ENCODE data around the gene MRPL58. TPM values are rescaled to one million over a fixed set of nuclear protein-coding genes. Genes with fewer than 3 reads are reported as not detected.

The MRPL58 gene
- total RNA-seq, 3 donors from 2014 or later (not counting 1 experiment from before 2014, with no cell fraction given): 9.0 to 15.7 (median 12.9) TPM

GRCh38 chr17:75019146-75019545, 6.7 kb downstream of the MRPL58 start:
- intact Hi-C loops (cut with micrococcal nuclease): no loop called here
- Mint-ChIP-seq H3K27ac (no peak overlapping the region), H3K36me3 (no peaks in the 10 kb centered on the region), H3K9me3 (no peaks in the 10 kb centered on the region), H3K4me3 (no peak overlapping the region), H3K4me1 (peaks cover under 1 to 16% of the 10 kb centered on the region in 2 donors), H3K27me3 (ENCODE audit: low read depth in 2 of 2) (no peaks in the 10 kb centered on the region)
- TF ChIP-seq CTCF (IDR thresholded peaks at IDR 0.05): no peak
- Histone ChIP-seq H3K9me3 (ENCODE audit: control insufficient read depth, insufficient read depth, low read length) (no peaks in the 10 kb centered on the region), H3K4me1 (ENCODE audit: control insufficient read depth, insufficient read depth, low read length) (no peaks in the 10 kb centered on the region), H3K4me3 (ENCODE audit: low read length) (no peak overlapping the region), H3K27ac (ENCODE audit: low read length) (no peak overlapping the region), H3K27me3 (ENCODE audit: control insufficient read depth, insufficient read depth, low read length) (no peaks in the 10 kb centered on the region), H3K36me3 (ENCODE audit: control insufficient read depth, insufficient read depth, low read length) (peaks cover 39% of the 10 kb centered on the region)
- 99% methylated on average over 5 of the region's 5 CpGs for whole genome bisulfite sequencing (ENCODE audit: insufficient coverage)
- ATAC-seq: no peak
- DNase-seq: no peak

- intact Hi-C loops (cut with micrococcal nuclease): no loop called here
- no peak overlapping the region for H3K4me3 Mint-ChIP-seq
- Histone ChIP-seq H3K9me3 (ENCODE audit: control insufficient read depth, insufficient read depth, low read length) (no peaks in the 10 kb centered on the region), H3K27ac (ENCODE audit: low read length) (no peak overlapping the region), H3K4me1 (ENCODE audit: control insufficient read depth, insufficient read depth, low read length) (peaks cover under 1% of the 10 kb centered on the region), H3K4me3 (ENCODE audit: low read length) (no peak overlapping the region), H3K36me3 (ENCODE audit: control insufficient read depth, insufficient read depth, low read length) (peaks cover 39% of the 10 kb centered on the region), H3K27me3 (ENCODE audit: control insufficient read depth, insufficient read depth, low read length) (no peaks in the 10 kb centered on the region)
- no peak overlapping the region for H3K27ac Mint-ChIP-seq
- TF ChIP-seq CTCF (IDR thresholded peaks at IDR 0.05): no peak
- H3K4me1 Mint-ChIP-seq: peaks cover 0 to 13% of the 10 kb centered on the region in 2 donors
- H3K9me3 Mint-ChIP-seq: no peaks in the 10 kb centered on the region
- DNase-seq (no peak), ATAC-seq (no peak)
- 95% methylated on average over 3 of the region's 3 CpGs for WGBS (ENCODE audit: insufficient coverage)
- no peaks in the 10 kb centered on the region for H3K27me3 Mint-ChIP-seq (ENCODE audit: low read depth in 2 of 2)
- no peaks in the 10 kb centered on the region for H3K36me3 Mint-ChIP-seq
Observed at GRCh38 chr17:75019710-75020109, 7.2 kb downstream of the MRPL58 start.

DNA sequence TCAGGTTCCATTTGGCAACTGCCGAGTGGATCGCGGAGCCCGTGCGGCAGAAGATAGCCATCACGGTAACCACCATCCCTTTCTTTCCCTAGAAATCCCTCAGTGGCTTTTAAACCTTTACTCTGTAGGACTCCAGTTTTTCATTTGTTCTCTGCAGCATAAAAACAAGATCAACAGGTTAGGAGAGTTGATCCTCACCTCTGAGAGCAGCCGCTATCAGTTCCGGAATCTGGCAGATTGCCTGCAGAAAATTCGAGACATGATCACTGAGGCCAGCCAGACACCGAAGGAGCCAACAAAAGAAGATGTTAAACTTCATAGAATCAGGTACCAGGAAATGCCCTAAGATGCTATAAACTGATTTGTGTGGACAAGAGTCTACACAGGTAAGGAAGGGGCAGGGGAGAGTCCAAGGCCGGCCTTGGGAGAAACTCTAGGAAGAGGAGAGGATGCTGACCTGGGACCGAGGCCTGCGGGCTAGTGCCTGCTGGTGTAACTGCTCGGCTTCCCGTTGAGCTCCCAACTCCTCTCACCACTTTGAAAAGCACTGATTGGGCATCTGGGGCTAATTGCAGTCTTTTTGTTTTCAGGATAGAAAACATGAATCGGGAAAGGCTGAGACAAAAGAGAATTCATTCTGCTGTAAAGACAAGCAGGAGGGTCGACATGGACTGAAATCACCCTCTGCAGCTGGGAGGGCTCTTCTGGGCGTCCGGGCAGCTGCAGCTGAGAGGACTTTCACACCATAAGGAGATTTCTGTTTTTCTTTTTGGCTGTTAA, 8.1 kb downstream of the MRPL58 start:
- Mint-ChIP-seq H3K27me3 (ENCODE audit: low read depth in 2 of 2) (no peaks in the 10 kb centered on the region), H3K4me3 (no peak overlapping the region), H3K36me3 (no peaks in the 10 kb centered on the region), H3K9me3 (no peaks in the 10 kb centered on the region), H3K27ac (no peak overlapping the region), H3K4me1 (peaks cover 0 to 5% of the 10 kb centered on the region in 2 donors)
- DNase-seq (no peak), ATAC-seq (no peak)
- Histone ChIP-seq H3K4me3 (ENCODE audit: low read length) (no peak overlapping the region), H3K27ac (ENCODE audit: low read length) (no peak overlapping the region), H3K9me3 (ENCODE audit: control insufficient read depth, insufficient read depth, low read length) (no peaks in the 10 kb centered on the region), H3K4me1 (ENCODE audit: control insufficient read depth, insufficient read depth, low read length) (peaks cover 7% of the 10 kb centered on the region), H3K27me3 (ENCODE audit: control insufficient read depth, insufficient read depth, low read length) (no peaks in the 10 kb centered on the region), H3K36me3 (ENCODE audit: control insufficient read depth, insufficient read depth, low read length) (peaks cover 39% of the 10 kb centered on the region)
- no peak for TF ChIP-seq CTCF (IDR thresholded peaks at IDR 0.05)
- intact Hi-C loops (cut with micrococcal nuclease): no loop called here
- 97% methylated on average over 19 of the region's 19 CpGs for WGBS (ENCODE audit: insufficient coverage)

All from natural killer cell (primary cell).